Activated naive CD4-positive, alpha-beta T cell treated with anti-CD3 and anti-CD28 coated beads, Interleukin-2, amount 50 U/mL, for 72 hours (primary cell): Measurements from ENCODE around the gene AFTPH. TPM values are rescaled to one million over a fixed set of nuclear protein-coding genes. Genes with fewer than 3 reads are reported as not detected.

Experiments
- ATAC-seq, 2 donors: fragments of 150-1000 bp; cut with Tn5 transposase; 2 replicates each; pipeline ENCODE4 v1.10.0; 2021; ENCODE audit warnings: mild to moderate bottlenecking in 2 of 2, moderate library complexity in 2 of 2
- DNase-seq, 2 donors: peaks; one replicate each; pipeline ENCODE4 v3.0.0; 2021 to 2022; ENCODE audit warnings: low spot score in 2 of 2
- H3K27ac Mint-ChIP-seq, 2 donors: one replicate each; pipeline ENCODE4 v1.8.0; 2022; ENCODE audit warnings: mild to moderate bottlenecking in 2 of 2, mixed read lengths in 2 of 2
- H3K36me3 Mint-ChIP-seq, 2 donors: one replicate each; pipeline ENCODE4 v1.8.0; 2022; ENCODE audit warnings: mixed read lengths in 2 of 2
- H3K9me3 Mint-ChIP-seq, 2 donors: one replicate each; pipeline ENCODE4 v1.8.0; 2022; ENCODE audit warnings: mixed read lengths in 2 of 2
- total RNA-seq, 2 donors: library from RNA; stranded (reverse); gene quantifications; one replicate each; pipeline ENCODE4 v1.2.3, GENCODE V29; 2022

The AFTPH gene
- total RNA-seq, 2 donors from 2014 or later = 34.1 to 48.5 TPM

DNA sequence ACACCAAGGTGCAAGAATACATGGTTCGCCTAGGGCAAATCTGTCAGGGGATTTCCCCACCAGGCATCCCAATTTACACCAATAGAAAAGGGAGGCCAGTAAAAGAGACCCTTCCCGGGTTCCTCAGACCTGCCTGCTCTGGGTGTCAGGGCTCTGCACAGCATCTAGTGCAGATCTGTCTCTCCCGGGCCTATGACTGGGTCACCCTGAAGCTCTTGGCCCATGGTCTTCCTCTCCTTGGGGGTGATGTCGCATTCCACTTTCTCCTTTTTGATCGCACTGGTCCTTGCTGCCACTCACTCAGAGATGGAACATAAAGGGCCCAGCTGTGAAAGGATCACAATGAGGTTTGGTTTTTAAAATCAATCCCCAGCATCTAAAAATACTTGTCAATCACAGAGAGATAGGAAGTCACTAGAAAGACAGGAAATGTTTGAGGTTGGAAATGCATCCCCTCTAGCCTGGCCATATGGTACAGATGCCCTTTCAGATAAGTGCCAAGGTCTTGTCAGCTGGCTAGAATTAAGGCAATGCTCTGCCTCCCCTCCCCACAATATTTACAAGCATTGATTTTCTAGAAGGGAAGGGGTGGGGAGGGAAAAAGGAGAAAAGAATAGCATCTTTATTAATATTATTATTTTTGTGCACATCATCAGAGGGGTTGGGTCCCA is 34.9 kb upstream of the AFTPH start:
- Mint-ChIP-seq H3K9me3 (no peaks in the 10 kb centered on the region), H3K27ac (no peak overlapping the region), H3K36me3 (no peaks in the 10 kb centered on the region)
- DNase-seq (no peak), ATAC-seq (no peak)

DNA sequence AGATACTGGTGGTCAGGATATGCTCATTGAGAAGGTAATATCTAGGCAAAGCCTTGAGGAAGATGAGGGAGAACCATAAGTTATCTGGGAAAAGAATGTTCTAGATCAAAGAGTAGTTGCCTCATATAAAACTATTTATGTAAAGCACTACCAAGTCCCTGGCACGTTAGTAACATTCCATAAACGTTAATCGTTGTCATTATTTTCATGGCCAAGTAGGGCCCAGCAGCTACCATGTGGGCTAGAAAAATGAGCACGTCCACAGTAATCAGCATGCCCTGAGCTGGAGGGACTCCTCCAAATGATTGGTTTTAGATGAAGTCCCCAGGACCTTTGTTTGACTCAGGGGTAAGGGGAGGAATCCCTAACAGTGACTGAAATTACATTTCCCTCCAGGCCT is 32.7 kb upstream of the AFTPH start:
- no peak overlapping the region for H3K27ac Mint-ChIP-seq
- DNase-seq (no peak), ATAC-seq (no peak)
- no peaks in the 10 kb centered on the region for H3K9me3 Mint-ChIP-seq
- H3K36me3 Mint-ChIP-seq = no peaks in the 10 kb centered on the region

DNA sequence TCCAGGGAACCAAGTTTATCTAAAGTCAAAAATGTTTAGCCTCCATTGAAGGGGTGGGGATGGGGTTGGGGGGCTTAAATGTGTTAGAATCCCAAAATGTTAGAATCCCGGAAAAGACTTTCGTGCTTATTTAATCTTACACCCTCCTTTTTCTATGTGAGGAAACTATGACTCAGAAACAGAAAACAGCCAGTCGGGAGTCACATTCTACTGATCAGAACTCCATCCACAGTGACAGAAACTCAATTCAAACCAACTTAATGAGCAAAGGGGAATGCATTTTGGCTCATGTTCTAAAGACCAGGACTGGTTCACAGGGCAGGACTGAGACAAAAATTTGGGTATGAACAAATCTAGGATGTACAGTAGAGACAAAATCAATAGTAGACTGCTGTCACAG is 31.9 kb upstream of the AFTPH start:
- no peaks in the 10 kb centered on the region for H3K9me3 Mint-ChIP-seq
- no peaks in the 10 kb centered on the region for H3K36me3 Mint-ChIP-seq
- no peak overlapping the region for H3K27ac Mint-ChIP-seq
- no peak for DNase-seq
- no peak for ATAC-seq

DNA sequence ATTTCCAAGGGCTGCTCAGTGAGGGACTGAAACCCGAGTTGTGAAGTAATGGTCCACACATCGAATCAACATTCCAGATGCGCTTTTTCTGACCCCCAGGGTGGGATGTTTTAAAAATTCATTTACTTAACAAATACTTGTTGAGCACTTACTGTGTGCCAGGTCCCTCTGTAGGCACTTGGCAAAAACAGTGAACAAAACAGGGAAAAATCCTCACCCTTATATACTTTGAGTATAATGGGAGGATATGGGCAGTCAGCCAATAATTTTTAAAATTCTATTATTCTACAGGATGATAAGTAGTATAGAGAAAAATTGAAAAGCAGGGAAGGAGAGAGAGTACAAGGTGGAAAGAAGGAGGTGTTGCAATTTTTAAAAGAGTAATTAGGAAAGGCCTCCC is 31.3 kb upstream of the AFTPH start:
- ATAC-seq (no peak), DNase-seq (no peak)
- no peaks in the 10 kb centered on the region for H3K36me3 Mint-ChIP-seq
- H3K9me3 Mint-ChIP-seq = no peaks in the 10 kb centered on the region
- no peak overlapping the region for H3K27ac Mint-ChIP-seq

DNA sequence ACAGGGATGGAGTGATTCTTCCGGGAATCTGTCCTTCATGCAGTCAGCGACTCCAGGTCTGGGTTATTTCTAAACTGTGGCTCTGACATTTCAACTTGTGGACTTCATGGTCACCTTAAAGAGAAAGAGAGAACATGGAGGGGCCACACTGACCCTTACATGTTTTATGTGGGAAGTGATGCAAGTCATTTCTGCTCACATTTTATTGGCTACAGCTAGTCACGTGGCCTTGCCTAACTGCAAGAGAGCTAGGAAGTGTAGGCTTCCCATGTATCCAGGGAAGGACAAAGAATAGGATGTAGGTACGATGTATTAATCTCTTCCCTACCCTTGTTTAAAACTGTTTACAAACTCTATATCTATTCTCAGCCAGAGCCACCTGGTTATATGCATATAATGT is 30.3 kb upstream of the AFTPH start:
- ATAC-seq (no peak), DNase-seq (no peak)
- no peaks in the 10 kb centered on the region for H3K36me3 Mint-ChIP-seq

DNA sequence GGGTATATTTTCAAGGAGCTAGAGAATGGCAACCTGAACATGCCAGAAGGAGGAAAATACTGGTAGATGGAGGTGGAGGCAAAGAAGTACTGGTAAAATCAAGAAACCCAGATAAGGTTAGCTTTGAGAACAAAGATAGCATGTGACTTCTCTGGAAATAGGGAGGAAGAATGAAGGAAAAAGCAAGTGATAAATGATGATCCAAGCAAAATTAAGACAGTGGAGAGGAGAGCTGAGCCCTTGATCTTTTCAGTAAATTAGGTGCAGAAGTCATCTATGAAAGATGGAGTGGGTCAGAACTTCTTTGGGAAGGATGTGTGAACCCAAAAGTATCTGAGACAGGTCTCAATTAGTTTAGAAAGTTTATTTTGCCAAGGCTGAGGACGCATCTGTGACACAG is 25.7 kb upstream of the AFTPH start:
- Mint-ChIP-seq H3K27ac (no peak overlapping the region), H3K9me3 (no peaks in the 10 kb centered on the region), H3K36me3 (no peaks in the 10 kb centered on the region)
- no peak for DNase-seq
- no peak for ATAC-seq

More for the DNA sequence above, 30.3 kb upstream of the AFTPH start:
- Mint-ChIP-seq H3K9me3 (no peaks in the 10 kb centered on the region), H3K27ac (no peak overlapping the region)

DNA sequence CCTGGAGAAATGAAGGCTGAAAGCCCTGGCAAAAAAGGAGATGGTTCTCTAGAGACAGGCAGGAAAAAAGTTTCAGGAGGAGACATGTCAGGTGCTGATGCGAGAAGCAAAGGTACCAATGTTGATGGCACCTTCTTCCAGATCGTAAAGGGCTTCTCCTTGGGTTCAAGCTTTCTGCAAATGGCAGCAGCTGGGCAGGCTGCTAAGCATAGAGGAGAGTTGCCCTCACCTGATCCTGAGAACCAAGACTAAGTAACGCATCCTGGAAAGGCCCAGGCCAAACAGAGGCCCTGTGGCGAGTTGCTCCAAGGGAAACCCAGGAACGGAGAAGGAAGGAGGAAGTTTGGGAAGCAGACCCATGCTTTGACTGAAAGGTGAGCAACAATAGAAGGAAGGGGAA is 23.6 kb upstream of the AFTPH start:
- H3K36me3 Mint-ChIP-seq = no peaks in the 10 kb centered on the region
- no peak for DNase-seq

DNA sequence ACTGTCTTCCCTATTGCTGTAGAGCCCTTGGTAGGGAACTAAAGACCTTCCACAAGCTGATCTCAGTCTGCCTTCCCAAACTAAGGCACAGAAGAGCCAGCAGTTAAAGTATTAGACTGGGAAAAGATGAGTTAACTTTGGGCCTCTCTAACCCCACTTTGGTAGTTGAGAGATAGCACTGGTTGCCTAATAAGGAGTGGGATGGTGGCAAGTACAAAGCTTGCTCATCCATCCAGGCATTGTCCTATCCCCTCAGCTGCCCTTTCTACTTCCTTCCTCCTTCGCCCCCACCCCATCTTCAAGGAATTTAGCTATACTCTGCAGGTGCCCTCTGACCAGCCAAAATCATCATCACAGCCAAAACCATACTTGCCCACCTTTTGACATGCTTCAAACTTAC is 22.2 kb upstream of the AFTPH start:
- H3K36me3 Mint-ChIP-seq = no peaks in the 10 kb centered on the region
- no peak for DNase-seq
- no peak for ATAC-seq

More for the DNA sequence above, 23.6 kb upstream of the AFTPH start:
- H3K27ac Mint-ChIP-seq = no peak overlapping the region
- no peak for ATAC-seq
- no peaks in the 10 kb centered on the region for H3K9me3 Mint-ChIP-seq

DNA sequence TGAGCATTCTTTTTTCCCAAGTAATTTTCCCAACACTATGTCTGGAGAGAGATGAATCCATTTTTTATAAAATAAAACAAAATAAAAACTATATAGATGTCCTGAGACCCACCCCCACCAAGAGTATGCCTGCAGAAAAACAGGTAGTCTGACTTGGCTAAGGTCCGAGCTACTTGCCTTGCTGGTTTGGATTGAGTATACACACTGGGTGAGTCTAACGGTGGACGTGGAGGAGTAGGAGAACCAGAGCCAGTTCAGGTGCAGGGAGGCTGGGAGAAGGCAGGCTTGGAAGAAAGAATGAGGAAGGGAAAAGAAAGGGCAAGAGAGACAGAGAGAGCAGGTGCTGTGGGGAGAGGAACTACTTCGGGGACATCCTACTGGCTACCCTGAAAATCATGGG is 21.3 kb upstream of the AFTPH start:
- ATAC-seq (no peak), DNase-seq (no peak)
- no peaks in the 10 kb centered on the region for H3K36me3 Mint-ChIP-seq
- H3K27ac Mint-ChIP-seq = no peak overlapping the region
- no peaks in the 10 kb centered on the region for H3K9me3 Mint-ChIP-seq

More for the DNA sequence above, 22.2 kb upstream of the AFTPH start:
- Mint-ChIP-seq H3K27ac (peak overlapping the region in 1 of 2 donors; percentile 1), H3K9me3 (no peaks in the 10 kb centered on the region)

DNA sequence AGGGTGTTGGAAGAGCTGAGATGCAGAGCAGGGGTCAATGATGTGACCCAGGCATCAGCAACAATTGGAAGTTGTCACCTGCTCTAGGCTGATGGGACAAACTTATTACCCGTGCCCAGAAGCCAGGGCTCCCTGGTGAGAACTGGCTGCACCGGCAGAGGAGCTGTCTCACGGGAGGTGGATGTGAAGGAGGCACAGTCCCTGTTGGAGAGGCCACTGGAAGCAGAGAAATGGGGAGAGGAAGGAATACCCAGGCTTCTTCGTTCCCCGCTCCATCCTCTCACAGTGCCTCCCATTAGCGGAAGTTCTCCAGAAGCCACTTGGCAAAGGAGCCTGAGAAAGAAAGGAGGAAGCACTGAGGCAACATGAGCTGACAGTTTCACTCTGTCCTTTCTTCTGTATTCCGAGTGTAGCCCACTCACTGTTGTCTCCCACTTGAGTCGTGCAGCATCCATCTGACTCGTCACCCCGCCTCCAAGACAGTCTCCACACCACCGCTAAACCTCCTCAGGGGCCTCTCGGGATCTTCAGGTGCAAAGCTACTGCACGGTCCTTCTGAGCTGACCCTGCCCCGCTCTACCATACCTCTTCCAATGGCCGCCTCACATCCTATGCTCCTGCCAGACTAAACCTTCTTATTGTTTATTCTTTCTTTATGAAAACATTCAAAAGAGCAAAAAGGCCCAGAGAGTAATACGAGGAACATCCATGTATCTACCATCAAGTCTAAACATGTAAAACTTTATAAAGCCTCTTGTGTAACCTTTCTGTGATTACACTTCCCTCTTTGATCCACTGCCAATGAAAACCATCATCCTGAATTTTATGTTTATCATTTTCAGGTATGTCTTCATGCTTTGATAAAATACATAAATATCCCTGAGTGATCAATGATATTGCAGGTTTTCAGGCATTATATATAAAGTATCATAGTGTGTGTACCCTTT is 19.1 kb upstream of the AFTPH start:
- Mint-ChIP-seq H3K9me3 (no peaks in the 10 kb centered on the region), H3K36me3 (no peaks in the 10 kb centered on the region), H3K27ac (no peak overlapping the region)
- no peak for ATAC-seq
- no peak for DNase-seq

DNA sequence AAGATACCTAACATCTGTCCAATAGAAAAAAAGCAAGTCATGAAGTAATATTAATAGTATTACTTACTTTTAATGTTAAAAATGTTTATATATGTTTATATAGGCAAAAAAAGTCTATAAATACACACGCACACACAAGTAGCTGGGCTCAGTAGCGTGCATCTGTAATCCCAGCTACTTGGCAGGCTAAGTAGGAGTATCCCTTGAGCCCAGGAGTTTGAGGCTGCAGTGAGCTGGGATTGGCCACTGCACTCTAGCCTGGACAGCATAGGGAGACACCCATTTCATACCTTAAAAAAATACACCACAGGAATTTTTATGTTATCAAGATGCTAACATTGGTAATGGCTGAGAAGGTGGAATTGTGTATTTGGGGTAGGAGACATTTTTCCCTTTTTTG is 17.4 kb upstream of the AFTPH start:
- H3K36me3 Mint-ChIP-seq = no peaks in the 10 kb centered on the region
- H3K27ac Mint-ChIP-seq = no peak overlapping the region
- no peak for ATAC-seq
- H3K9me3 Mint-ChIP-seq = no peaks in the 10 kb centered on the region
- no peak for DNase-seq

DNA sequence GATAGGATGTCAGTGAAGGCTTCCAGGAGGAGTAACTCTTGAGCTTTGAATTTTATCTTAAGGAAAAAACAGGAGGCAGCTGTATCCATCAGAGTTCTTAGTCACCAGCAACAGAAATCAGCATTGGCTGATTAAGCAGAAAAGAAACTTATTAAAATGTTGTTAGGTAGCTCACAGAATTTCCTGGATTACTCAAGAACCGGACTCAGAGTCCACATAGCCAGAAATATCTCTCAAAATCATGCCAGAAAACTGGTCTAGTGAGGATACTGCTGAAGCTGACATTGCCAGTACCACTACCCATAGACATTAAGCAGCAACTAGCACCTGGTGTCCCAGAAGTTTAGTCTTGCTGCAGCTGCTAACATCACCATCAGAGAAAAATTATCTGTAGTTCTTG is 10.1 kb upstream of the AFTPH start:
- DNase-seq (no peak), ATAC-seq (no peak)
- no peaks in the 10 kb centered on the region for H3K36me3 Mint-ChIP-seq
- no peaks in the 10 kb centered on the region for H3K9me3 Mint-ChIP-seq
- no peak overlapping the region for H3K27ac Mint-ChIP-seq

DNA sequence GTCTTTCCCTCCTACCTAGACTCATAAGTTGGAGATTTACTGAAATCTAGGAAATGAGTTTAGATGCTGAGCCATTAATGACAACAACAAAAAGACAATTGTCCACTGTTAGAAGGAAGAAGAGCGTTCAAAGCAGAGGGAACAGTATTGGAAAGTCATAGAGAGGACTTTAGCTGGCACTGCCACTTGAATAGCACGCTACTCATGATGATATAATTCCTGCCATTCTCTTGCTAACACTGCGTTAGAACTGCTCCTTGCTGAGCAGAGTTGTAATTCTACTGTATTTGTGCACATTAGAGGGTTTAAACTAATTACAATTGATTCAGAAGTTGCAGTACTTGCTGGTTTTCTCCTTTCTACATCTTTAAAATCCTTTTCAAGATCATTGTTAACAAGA is 9.0 kb upstream of the AFTPH start:
- Mint-ChIP-seq H3K27ac (no peak overlapping the region), H3K36me3 (no peaks in the 10 kb centered on the region), H3K9me3 (no peaks in the 10 kb centered on the region)
- DNase-seq = no peak
- ATAC-seq = no peak

DNA sequence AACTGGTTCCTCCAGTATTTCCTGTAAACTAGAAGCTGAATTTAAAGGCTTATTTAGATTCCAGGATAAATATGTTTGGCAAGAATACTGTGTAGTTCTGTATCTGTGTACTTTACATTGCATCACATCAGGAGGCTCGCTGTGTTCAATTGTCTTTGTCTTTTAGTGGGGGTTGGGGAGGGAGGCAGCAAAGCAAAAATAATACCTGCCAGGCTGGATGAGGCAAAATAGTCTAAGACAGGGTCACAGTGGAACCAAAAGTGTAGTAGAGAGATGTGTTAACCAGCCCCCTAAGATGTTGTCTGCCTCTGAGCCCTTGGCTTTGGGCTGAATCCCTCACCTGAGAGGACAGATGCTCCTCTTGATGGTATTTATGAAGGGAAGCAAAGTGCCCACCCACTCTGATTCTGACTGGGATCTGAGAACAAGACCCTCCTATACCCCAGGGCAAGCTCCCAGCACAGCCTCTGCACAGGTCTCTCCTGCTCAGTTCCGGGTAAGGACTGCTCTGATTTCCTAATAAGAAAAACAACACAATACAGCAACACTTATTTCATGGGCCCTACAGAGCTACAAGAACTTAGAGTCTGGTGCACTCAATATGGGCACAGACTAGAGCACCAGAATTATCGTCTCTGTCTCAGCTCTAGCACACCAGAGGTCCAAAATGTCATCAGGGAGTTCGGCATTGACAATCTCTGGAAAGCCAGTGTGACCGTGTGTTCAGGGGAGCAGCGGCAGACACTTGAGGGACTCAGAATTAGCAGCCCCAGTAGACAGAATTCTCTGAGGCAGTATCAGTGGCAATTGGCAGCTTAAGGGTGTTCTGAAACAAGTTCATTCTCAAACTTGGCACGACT is 7.2 kb upstream of the AFTPH start:
- no peaks in the 10 kb centered on the region for H3K36me3 Mint-ChIP-seq
- DNase-seq (no peak), ATAC-seq (no peak)
- no peaks in the 10 kb centered on the region for H3K9me3 Mint-ChIP-seq
- no peak overlapping the region for H3K27ac Mint-ChIP-seq

DNA sequence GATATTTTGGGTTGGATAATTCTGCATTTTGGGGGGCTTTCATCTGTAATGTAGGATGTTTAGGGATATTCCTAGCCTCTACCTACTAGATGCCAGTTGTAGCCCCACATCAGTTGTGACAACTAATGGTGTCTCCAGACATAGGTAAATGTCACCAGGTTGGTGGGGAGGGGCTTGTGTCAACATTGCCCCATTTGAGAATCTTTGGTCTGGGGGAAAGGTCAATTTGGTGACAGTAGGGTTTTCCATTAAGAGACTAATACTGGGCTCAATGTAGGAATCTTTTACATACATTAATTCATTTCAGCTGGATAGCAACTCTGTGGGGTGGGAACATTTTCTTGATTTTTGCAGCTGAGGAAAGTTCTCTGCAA is 6.6 kb upstream of the AFTPH start:
- no peak for DNase-seq
- Mint-ChIP-seq H3K27ac (no peak overlapping the region), H3K36me3 (no peaks in the 10 kb centered on the region), H3K9me3 (no peaks in the 10 kb centered on the region)
- no peak for ATAC-seq

DNA sequence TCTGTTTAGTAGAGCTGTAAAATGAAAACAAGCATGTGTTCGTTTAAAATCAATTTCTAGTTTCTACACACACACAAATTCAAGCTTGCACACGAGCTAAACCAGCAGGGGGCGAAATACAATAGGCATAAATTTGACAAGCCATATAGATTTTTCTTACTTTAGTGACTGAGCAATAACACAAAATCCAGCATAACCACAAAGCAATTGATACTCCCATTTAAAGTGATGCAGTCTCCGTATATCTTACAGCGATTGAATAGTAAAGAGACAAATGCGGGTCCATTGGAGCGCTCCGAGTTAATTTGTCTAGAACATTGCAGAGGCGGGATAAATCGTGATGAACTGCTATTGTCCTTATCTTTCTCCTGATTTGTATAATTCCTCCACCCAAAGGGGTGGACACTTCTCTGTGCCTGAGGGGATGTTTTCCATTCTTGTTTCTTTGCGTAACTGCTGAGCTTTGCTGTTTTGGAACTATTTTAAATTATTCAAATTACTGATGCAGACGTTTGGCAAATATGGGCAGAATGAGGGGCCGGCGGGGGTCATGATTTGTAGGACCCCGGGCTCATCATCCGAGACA is 1.2 kb upstream of the AFTPH start:
- peak overlapping the region; percentile 90 to 96 for H3K27ac Mint-ChIP-seq
- H3K36me3 Mint-ChIP-seq = peaks cover 8 to 15% of the 10 kb centered on the region in 2 donors
- ATAC-seq (peak; percentile 3 to 37), DNase-seq (peak in 1 of 2 donors; percentile 74)
- H3K9me3 Mint-ChIP-seq = no peaks in the 10 kb centered on the region
